GM13976 (cell line): ENCODE results near the gene MINDY1.

Experiments used
- DNase-seq: peaks from one replicate; pipeline ENCODE4 v3.0.0; 2012; ENCODE audit warnings: low spot score
- CTCF ChIP-seq: IDR thresholded peaks from 2 replicates; pipeline ENCODE4 v1.5.1; 2012; ENCODE audit warnings: borderline replicate concordance, mild to moderate bottlenecking; ENCODE audit not compliant: insufficient read depth; ENCODE audit errors: extremely low read depth, missing control alignments, control extremely low read depth
- in situ Hi-C: fragments of 300-500 bp; cut with MboI; formaldehyde crosslinking; loops from one replicate; pipeline ENCODE4 v1.12.0; 2022; ENCODE audit warnings: low sequenced_read_pairs, mixed read lengths, inconsistent platforms; ENCODE audit not compliant: unreplicated experiment

MINDY1 gene

DNA sequence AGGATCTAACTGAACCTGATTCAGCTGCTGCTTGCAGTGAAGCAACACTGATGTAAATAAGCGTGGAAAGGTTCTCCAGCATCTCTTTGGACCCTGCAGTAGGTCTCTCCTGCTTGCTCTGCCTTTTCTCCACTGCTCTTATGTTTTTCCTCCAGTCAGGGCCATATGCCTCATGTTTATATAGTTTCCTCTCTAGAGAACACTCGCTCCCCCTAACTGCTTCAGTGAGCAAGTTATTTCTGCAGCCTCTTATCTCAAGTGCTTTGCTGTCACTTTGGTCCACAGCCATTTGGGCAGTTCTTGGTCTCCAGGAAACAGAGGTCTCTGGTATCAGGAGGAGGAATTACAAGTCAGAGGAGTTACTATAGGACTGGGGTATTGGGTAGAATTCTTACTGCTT, 6.8 kb upstream of the MINDY1 start:
- TF ChIP-seq CTCF, result no peak
- in situ Hi-C loops, result no loop called here
- DNase-seq, result no peak

DNA sequence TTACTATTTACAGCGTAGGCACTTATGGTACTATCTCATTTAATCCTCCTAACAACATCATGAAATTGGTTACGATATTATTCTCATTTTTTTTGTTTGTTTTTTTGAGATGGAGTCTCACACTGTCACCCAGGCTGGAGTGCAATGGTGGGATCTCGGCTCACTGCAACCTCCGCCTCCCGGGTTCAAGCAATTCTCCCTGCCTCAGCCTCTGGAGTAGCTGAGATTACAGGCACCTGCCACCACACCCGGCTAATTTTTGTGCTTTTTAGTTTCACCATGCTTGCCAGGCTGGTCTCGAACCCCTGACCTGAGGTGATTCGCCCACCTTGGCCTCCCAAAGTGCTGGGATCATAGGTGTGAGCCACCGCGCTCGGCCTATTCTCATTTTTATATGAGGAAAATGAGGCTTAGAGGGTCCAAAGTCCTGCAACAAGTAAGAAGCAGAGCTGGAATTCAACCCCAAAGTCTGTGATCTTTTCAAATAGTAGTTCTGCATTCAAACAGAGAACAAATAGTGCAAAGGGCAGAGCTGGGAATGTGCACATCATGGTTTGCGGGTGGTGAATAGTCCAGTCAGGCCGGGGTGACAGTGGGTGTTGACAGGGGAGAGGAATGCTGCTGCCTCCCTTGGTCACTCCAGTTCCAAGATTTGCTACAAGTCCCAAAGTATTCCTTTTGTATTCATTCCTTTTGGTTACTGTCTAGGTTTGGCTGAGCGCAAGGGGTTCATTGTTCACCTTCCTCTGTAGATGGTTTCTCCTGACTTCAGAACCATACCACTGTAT, 6.2 kb upstream of the MINDY1 start:
- in situ Hi-C loops, result no loop called here
- no peak for DNase-seq
- TF ChIP-seq CTCF, result no peak

DNA sequence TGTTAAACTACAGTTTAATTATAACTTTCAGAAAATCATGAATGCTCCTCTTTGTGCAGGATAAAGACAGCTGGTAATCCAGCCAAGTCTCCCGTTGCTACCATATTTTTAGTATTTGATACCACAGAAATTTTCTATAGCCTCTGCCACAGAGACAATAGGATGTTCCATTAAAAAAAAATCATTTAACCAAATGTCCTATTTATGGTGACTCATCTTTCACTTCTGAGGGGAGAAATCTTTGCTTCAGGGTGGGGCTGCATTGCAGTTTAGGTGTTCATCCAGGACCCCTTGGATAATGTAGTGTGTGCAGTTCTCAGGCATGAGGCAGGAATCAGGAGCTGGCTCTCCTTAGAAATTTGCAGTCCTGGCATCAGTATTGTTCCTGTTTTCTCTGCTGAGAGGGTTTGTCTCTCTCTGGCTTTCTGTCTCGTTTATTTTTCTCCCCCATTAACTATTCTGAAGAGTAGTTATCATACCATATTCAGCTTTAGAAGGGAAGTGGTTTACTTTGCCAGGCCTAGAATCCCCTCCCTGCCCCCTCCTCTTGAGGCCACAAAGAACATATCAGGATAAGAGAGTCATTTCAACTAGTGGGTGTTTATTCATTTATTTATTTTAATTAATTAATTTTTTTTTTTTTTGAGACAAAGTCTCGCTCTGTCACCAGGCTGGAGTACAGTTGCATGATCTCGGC, 4.6 kb upstream of the MINDY1 start:
- in situ Hi-C loops, result no loop called here
- TF ChIP-seq CTCF, result no peak
- no peak for DNase-seq

DNA sequence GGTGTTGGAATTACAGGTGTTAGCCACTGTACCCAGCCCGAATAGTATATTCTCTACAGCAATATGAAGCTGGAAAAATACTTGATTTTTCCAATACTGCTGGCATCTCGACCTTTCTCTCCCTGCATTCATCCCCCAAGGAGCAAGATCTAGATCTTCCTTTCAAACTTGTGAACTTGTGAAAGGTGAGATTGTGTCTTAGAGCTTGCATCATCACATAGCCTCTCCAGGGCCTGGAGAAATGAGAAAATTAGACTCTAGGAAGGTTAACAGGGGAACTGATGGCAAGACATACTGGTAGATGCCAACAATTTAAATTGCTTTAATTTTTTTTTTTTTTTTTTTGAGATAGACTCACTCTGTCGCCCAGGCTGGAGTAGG, 3.6 kb upstream of the MINDY1 start:
- no peak for TF ChIP-seq CTCF
- no peak for DNase-seq
- in situ Hi-C loops, result no loop called here

- DNase-seq, result no peak
- in situ Hi-C loops, result no loop called here
- no peak for TF ChIP-seq CTCF
These were observed 3.1 kb upstream of the MINDY1 start for GRCh38 chr1:151009674-151010345.

GRCh38 chr1:151009206-151009587, 2.5 kb upstream of the MINDY1 start:
- no peak for DNase-seq
- in situ Hi-C loops, result no loop called here
- no peak for TF ChIP-seq CTCF
